CD4-positive, CD25-positive, alpha-beta regulatory T cell (primary cell): ENCODE measurements around the gene TMC1. TPM values are rescaled to one million over a fixed set of nuclear protein-coding genes. Genes with fewer than 3 reads are reported as not detected.

Experiments
- ATAC-seq, 2 donors: fragments of 150-1000 bp; cut with Tn5 transposase; one replicate each; pipeline ENCODE4 v1.10.0; 2021; ENCODE audit warnings: low read depth in 2 of 2, moderate number of reproducible peaks in 2 of 2, moderate library complexity in 1 of 2
- DNase-seq, 3 donors: peaks; one replicate each; pipeline versions ENCODE4 v3.0.0 to v3.0.0-alpha.2; 2012 to 2022; ENCODE audit warnings: mixed read lengths in 1 of 3
- H3K27ac ChIP-seq: one replicate; pipeline ENCODE4 v1.7.0; 2013; ENCODE audit warnings: mild to moderate bottlenecking, low read length; ENCODE audit not compliant: insufficient read depth, poor library complexity, severe bottlenecking
- H3K27me3 ChIP-seq: one replicate; pipeline ENCODE4 v1.7.0; 2013; ENCODE audit warnings: low read length; ENCODE audit not compliant: control insufficient read depth, insufficient read depth
- H3K36me3 ChIP-seq: one replicate; pipeline ENCODE4 v1.7.0; 2013; ENCODE audit warnings: mild to moderate bottlenecking, low read length, moderate library complexity; ENCODE audit not compliant: control insufficient read depth, insufficient read depth
- H3K4me1 ChIP-seq: 2 replicates; pipeline ENCODE4 v1.7.0; 2013; ENCODE audit warnings: mild to moderate bottlenecking, low read length; ENCODE audit not compliant: insufficient read depth, control insufficient read depth, poor library complexity, severe bottlenecking
- H3K4me3 ChIP-seq: one replicate; pipeline ENCODE4 v1.7.0; 2013; ENCODE audit warnings: low read depth, mild to moderate bottlenecking, low read length, moderate library complexity
- H3K9me3 ChIP-seq, 2 experiments: 1 replicate in 1 of 2; 2 replicates in 1 of 2; pipeline ENCODE4 v1.7.0; 2013; ENCODE audit warnings: low read length in 2 of 2, mild to moderate bottlenecking in 1 of 2, moderate library complexity in 1 of 2; ENCODE audit not compliant: control insufficient read depth in 2 of 2
- H3K27ac Mint-ChIP-seq, 3 donors: one replicate each; pipeline ENCODE4 v1.8.0; 2020 to 2022; ENCODE audit warnings: mild to moderate bottlenecking in 3 of 3, mixed read lengths in 3 of 3, moderate library complexity in 2 of 3
- H3K27me3 Mint-ChIP-seq: one replicate; pipeline ENCODE4 v1.8.0; 2022; ENCODE audit warnings: mild to moderate bottlenecking, mixed read lengths
- H3K36me3 Mint-ChIP-seq: one replicate; pipeline ENCODE4 v1.8.0; 2020; ENCODE audit warnings: mixed read lengths
- H3K4me1 Mint-ChIP-seq, 4 donors: one replicate each; pipeline ENCODE4 v1.8.0; 2020 to 2022; ENCODE audit warnings: mixed read lengths in 4 of 4, mild to moderate bottlenecking in 1 of 4
- H3K4me3 Mint-ChIP-seq, 4 donors: one replicate each; pipeline ENCODE4 v1.8.0; 2020 to 2022; ENCODE audit warnings: mild to moderate bottlenecking in 4 of 4, mixed read lengths in 4 of 4, moderate library complexity in 3 of 4
- H3K9me3 Mint-ChIP-seq, 7 donors: one replicate each; pipeline ENCODE4 v1.8.0; 2020 to 2022; ENCODE audit warnings: mixed read lengths in 7 of 7, mild to moderate bottlenecking in 3 of 7, moderate library complexity in 2 of 7
- polyA plus RNA-seq, 4 donors: library from polyadenylated mRNA; unstranded; fragments of 300-500 nt; fragmentation: Illumina TruSeq; gene quantifications; one replicate each; pipeline ENCODE4 v1.2.3, GENCODE V29; 2021
- total RNA-seq: library from RNA; stranded (reverse); gene quantifications from one replicate; pipeline ENCODE4 v1.2.3, GENCODE V29; 2022

TMC1 gene
- total and polyA plus RNA-seq, 5 donors from 2014 or later = not detected

- Histone ChIP-seq H3K27ac (no peak overlapping the region), H3K36me3 (no peaks in the 10 kb centered on the region), H3K4me1 (no peaks in the 10 kb centered on the region), H3K4me3 (no peak overlapping the region), H3K9me3 (no peaks in the 10 kb centered on the region), H3K27me3 (no peaks in the 10 kb centered on the region)
- Mint-ChIP-seq H3K27ac (no peak overlapping the region), H3K4me1 (no peaks in the 10 kb centered on the region), H3K27me3 (no peaks in the 10 kb centered on the region), H3K4me3 (no peak overlapping the region), H3K36me3 (no peaks in the 10 kb centered on the region), H3K9me3 (peaks cover 0 to 4% (median 0%) of the 10 kb centered on the region in 7 donors)
- DNase-seq (no peak), ATAC-seq (no peak)
Observed at GRCh38 chr9:72884508-72884907, 363.1 kb downstream of the TMC1 start.

Other genes starting within 250 kb of the TMC1 start
- gene ZFAND5, start 156.4 kb upstream of the TMC1 start, total RNA-seq = 291 TPM
- gene ZFAND5, start 156.4 kb upstream of the TMC1 start, polyA plus RNA-seq = 10 to 100 TPM; 63.9 to 80.2 (median 67.8) TPM